Measurements from ENCODE around the gene C12orf43. TPM values are rescaled to one million over a fixed set of nuclear protein-coding genes. Genes with fewer than 3 reads are reported as not detected.

Gene C12orf43
- total RNA-seq, 2 donors from 2014 or later: 12.5 to 14.4 TPM

DNA sequence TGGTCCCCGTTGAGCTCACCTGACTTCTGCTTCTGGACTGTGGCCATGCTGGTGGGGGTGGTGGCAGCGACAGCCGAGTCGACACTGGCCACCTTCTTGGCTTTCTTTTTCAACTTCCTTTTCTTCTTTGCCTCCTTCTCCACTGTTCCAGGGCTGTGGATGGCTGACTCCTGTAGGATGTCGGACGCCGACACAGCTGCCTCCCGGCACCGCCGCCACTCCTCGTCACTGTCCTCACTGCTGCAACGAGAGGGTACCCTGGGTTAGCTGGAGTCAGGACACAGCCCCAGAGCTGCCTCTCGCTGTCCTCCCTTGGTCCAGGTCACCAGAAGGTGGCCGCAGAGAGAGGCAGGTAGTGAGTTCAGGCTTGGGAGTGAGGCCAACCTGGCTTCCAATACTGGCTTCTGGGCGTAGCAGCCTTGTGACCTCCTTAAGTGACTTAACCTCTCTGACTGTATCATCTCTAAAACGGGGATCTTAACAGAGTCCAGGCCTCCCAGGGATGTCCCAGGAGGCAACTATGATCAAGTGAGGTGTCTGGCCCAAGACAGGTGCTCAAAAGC is 12.0 kb downstream of the C12orf43 start:
- no peak for ATAC-seq
- no peak for DNase-seq
- intact Hi-C loops (cut with DNase I, micrococcal nuclease): no loop called here

GRCh38 chr12:121003650-121004049 is 12.6 kb downstream of the C12orf43 start:
- intact Hi-C loops (cut with DNase I, micrococcal nuclease): no loop called here
- DNase-seq (peak in 1 of 2 donors; percentile 74), ATAC-seq (peak; percentile 65)

DNA sequence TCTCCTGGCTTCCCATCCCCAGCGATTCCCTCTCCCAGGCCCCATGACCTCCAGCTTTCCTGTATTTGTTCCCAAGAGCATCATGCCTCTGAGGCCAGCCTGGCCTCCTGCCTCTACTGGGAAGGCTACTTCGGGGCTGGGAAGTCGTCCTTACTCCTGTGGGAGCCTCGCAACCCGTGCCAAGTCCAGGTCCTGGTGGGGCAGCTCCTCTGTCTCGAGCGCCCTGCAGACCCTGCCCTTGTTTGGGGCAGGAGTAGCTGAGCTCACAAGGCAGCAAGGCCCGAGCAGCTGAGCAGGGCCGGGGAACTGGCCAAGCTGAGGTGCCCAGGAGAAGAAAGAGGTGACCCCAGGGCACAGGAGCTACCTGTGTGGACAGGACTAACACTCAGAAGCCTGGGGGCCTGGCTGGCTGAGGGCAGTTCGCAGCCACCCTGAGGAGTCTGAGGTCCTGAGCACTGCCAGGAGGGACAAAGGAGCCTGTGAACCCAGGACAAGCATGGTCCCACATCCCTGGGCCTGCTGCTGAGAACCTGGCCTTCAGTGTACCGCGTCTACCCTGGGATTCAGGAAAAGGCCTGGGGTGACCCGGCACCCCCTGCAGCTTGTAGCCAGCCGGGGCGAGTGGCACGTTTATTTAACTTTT is 14.3 kb downstream of the C12orf43 start:
- no peak for ATAC-seq
- intact Hi-C loops (cut with DNase I, micrococcal nuclease): no loop called here
- no peak for DNase-seq

GRCh38 chr12:121001060-121001459 is 15.2 kb downstream of the C12orf43 start:
- DNase-seq (no peak), ATAC-seq (no peak)
- intact Hi-C loops (cut with DNase I, micrococcal nuclease): no loop called here

DNA sequence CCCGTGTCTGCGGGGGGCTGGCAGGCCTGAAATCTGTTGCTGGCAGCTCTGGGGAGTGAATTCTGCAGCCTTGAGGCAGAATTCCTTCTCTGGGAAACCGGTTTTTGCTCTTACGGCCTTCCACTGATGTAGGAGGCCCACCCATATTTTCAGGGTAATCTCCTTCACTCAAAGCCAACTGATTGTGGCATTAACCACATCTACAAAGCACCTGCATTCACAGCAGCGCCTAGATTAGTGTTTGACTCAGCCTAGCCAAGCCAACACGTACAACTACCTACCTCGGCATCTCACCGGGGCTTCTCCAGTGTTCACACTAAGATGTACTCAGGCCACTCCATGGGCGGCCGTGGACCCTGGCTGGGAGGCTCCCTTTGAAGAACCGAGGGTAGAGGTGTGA is 15.8 kb downstream of the C12orf43 start:
- no peak for DNase-seq
- intact Hi-C loops (cut with DNase I, micrococcal nuclease): no loop called here
- ATAC-seq: no peak

DNA sequence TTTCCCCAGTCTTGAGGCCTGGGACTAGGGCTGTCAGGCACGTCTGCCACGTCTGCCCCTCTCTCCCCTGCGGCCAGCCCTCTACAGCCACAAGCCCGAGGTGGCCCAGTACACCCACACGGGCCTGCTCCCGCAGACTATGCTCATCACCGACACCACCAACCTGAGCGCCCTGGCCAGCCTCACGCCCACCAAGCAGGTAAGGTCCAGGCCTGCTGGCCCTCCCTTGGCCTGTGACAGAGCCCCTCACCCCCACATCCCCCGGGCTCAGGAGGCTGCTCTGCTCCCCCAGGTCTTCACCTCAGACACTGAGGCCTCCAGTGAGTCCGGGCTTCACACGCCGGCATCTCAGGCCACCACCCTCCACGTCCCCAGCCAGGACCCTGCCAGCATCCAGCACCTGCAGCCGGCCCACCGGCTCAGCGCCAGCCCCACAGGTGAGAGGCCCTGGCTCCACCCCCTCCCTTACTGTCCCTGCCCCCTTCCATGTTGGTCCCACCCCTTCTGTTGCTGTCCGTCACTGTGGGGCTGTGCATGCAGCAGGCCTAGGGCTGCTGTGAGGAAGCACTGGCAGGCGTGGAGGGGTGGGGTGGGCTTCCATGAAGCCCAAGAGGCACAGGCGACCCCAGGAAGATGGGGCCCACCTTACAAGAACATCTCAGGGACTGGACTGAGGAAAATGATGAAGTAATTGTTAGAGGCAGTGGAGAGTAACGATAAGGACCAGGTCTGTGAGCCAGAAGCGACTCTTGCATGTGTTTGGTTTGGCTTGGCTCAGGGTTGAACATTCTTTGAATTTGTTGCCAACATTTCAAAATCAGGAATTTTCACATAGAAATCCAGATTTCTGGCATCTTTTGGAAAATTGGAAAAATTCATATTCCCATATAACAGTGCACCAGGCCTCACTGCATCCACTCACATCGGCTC is 16.8 kb downstream of the C12orf43 start:
- intact Hi-C loops (cut with DNase I, micrococcal nuclease): no loop called here
- DNase-seq (no peak), ATAC-seq (no peak)

GRCh38 chr12:120998435-120998834 is 17.9 kb downstream of the C12orf43 start:
- no peak for DNase-seq
- intact Hi-C loops (cut with DNase I, micrococcal nuclease): no loop called here
- ATAC-seq: no peak

DNA sequence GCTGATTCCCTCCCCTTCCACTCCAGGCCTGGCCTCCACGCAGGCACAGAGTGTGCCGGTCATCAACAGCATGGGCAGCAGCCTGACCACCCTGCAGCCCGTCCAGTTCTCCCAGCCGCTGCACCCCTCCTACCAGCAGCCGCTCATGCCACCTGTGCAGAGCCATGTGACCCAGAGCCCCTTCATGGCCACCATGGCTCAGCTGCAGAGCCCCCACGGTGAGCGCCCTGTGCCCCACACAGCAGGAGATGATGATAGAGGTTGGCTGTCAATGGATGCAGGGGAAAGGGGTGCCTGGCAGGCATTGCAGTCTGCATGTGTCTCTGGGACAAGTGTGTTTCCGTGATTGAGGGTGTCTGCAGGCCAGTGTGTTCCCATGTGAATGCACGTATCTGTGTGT is 18.8 kb downstream of the C12orf43 start:
- no peak for ATAC-seq
- no peak for DNase-seq
- intact Hi-C loops (cut with DNase I, micrococcal nuclease): no loop called here

- DNase-seq (no peak), ATAC-seq (no peak)
- intact Hi-C loops (cut with DNase I, micrococcal nuclease): no loop called here
Observed at GRCh38 chr12:120996133-120996746, 20.0 kb downstream of the C12orf43 start.

DNA sequence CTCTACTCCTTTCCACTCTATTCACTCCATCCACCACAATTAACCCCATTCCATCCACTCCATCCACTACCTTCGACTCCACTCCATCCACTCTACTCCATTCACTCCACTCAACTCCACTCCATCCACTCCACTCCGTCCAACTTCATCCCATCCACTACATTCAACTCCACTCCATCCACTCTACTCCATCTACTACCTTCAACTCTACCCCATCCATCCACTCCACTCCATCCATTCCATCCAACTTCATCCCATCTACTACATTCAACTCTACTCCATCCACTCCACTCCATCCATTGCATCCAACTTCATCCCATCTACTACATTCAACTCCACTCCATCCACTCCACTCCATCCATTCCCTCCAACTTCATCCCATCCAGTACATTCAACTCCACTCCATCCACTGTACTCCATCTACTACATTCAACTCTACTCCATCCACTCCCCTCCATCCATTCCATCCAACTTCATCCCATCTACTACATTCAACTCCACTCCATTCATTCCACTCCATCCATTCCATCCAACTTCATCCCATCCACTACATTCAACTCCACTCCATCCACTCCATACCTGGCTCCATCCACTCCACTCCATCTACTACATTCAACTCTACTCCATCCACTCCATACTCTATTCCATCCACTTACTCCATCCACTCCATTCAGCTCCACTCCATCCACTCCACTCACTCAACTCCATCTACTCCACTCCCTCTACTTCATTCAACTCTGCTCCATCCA is 21.5 kb downstream of the C12orf43 start:
- intact Hi-C loops (cut with DNase I, micrococcal nuclease): no loop called here
- DNase-seq (no peak), ATAC-seq (no peak)

DNA sequence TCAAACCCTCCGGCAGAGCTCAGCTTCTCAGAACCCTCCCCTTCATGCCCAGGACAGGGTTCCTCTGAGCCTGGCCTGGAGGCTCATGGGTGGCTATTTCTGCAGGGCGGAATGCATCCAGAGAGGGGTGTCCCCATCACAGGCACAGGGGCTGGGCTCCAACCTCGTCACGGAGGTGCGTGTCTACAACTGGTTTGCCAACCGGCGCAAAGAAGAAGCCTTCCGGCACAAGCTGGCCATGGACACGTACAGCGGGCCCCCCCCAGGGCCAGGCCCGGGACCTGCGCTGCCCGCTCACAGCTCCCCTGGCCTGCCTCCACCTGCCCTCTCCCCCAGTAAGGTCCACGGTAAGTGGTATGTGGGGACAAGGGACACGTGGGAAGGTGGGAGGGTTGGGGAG is 22.2 kb downstream of the C12orf43 start:
- intact Hi-C loops (cut with DNase I, micrococcal nuclease): no loop called here

DNA sequence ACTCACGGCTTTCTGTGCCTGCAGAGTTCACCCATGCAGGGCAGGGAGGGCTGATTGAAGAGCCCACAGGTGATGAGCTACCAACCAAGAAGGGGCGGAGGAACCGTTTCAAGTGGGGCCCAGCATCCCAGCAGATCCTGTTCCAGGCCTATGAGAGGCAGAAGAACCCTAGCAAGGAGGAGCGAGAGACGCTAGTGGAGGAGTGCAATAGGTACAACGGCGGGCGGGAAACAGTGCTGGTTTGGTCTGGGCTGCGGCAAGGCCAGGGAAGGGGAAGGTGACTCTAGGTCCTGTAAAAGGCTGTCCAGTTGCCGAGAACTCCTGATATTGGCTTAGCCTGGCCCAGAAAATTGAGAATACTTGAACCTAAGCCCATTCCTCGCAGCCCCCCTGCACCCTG is 22.8 kb downstream of the C12orf43 start:
- no peak for ATAC-seq
- DNase-seq: no peak

More for the DNA sequence above, 22.2 kb downstream of the C12orf43 start:
- DNase-seq: no peak
- ATAC-seq: no peak

GRCh38 chr12:120992989-120993388 is 23.3 kb downstream of the C12orf43 start:
- no peak for ATAC-seq
- DNase-seq: no peak
- intact Hi-C loops (cut with DNase I, micrococcal nuclease): no loop called here

More for the DNA sequence above, 22.8 kb downstream of the C12orf43 start:
- intact Hi-C loops (cut with DNase I, micrococcal nuclease): no loop called here

DNA sequence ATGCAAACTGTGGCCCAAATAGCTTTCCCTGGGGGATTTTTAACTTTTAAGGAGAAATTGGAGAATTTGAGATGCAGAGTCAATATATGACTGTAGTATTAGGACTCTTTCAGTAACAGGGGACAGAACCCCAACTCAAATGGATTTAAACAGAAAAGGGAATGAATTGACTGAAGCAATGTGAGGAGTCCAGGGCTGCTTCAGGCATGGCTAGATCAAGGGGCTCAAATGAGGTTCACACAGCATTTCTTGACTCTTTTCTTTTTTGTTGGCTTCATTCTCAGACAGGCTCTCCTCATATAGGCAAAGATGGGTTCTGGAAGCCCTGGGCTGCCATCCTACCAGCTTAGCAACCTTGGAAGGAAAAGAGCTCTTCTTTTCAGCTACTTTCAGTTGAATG is 24.3 kb downstream of the C12orf43 start:
- DNase-seq: no peak
- ATAC-seq: no peak
- intact Hi-C loops (cut with DNase I, micrococcal nuclease): no loop called here

- intact Hi-C loops (cut with DNase I, micrococcal nuclease): no loop called here
- no peak for DNase-seq
Observed at GRCh38 chr12:120990487-120991055, 25.7 kb downstream of the C12orf43 start.

DNA sequence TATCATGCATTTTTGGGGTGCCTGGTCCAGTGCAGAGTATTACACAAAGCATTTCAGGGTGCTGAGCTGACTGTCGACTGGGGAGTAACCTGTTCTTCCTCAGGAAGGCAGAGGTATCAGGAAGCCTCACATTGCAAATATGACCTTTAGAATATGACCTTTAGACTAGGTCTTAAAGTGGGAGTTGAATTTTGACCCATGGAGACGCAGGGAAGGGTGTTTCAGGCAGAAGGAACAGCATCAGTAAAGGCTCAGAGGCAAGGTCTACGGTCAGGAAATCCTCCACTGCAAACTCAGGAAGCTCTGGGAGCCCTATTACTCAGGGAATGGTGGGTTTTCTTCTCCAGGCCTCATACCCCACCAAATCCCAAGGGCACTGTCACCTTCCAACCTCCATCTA is 26.6 kb downstream of the C12orf43 start:
- DNase-seq (no peak), ATAC-seq (peak; percentile 37)
- intact Hi-C loops (cut with DNase I, micrococcal nuclease): no loop called here

More at GRCh38 chr12:120990487-120991055, 25.7 kb downstream of the C12orf43 start:
- no peak for ATAC-seq

DNA sequence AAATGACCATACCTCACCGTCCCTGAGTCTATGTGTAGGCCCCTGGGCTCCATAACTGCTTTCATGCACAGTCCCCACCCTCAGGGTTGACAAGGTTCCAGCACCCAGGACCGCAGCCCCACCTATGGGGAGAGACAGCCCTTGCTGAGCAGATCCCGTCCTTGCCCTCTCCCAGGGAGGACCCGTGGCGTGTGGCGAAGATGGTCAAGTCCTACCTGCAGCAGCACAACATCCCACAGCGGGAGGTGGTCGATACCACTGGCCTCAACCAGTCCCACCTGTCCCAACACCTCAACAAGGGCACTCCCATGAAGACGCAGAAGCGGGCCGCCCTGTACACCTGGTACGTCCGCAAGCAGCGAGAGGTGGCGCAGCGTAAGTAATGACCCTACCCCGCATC is 27.6 kb downstream of the C12orf43 start:
- no peak for ATAC-seq
- intact Hi-C loops (cut with DNase I, micrococcal nuclease): no loop called here
- no peak for DNase-seq

DNA sequence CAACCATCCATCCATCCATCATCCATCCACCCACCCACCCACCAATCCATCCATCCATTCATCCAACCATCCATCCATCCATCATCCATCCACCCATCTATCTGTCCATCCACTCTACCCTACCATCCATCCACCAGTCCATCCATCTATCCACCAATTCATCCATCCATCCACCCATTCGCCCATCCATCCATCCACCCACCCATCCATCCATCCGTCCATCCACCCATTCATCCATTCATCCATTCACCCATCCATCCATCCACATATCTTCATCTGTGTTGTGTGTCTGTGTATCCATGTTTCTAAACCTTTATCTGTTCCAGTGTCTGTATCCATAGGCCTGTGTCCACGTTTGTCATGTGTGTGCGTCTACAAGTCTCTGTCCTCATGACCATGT is 28.1 kb downstream of the C12orf43 start:
- intact Hi-C loops (cut with DNase I, micrococcal nuclease): no loop called here
- no peak for ATAC-seq
- no peak for DNase-seq

Measured in left colon (tissue), 2 donors.